Left lobe of liver (tissue), 2 donors: Measurements from ENCODE around the gene PACSIN1. TPM values are rescaled to one million over a fixed set of nuclear protein-coding genes. Genes with fewer than 3 reads are reported as not detected.
A peak's percentile ranks its signal among the peaks of the same experiment; 100 is the strongest.

ENCODE experiments used
- ATAC-seq: fragments of 200-7000 bp; cut with Tn5 transposase; one replicate; pipeline ENCODE4 v1.9.1; 2020; ENCODE audit warnings: mild to moderate bottlenecking, moderate library complexity
- DNase-seq: peaks from one replicate; pipeline ENCODE4 v3.0.0-alpha.2; 2020; ENCODE audit warnings: low spot score
- total RNA-seq: library from RNA; stranded (reverse); gene quantifications from one replicate; pipeline ENCODE4 v1.2.1, GENCODE V29; 2021
- donor health status: DM: no; HTN: no; CAD: no; lungs with moderate emphysema.
- donor health status: DM: no; HTN: yes; CAD: no.

Gene PACSIN1, protein sequence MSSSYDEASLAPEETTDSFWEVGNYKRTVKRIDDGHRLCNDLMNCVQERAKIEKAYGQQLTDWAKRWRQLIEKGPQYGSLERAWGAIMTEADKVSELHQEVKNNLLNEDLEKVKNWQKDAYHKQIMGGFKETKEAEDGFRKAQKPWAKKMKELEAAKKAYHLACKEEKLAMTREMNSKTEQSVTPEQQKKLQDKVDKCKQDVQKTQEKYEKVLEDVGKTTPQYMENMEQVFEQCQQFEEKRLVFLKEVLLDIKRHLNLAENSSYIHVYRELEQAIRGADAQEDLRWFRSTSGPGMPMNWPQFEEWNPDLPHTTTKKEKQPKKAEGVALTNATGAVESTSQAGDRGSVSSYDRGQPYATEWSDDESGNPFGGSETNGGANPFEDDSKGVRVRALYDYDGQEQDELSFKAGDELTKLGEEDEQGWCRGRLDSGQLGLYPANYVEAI
- not detected for total RNA-seq

DNA sequence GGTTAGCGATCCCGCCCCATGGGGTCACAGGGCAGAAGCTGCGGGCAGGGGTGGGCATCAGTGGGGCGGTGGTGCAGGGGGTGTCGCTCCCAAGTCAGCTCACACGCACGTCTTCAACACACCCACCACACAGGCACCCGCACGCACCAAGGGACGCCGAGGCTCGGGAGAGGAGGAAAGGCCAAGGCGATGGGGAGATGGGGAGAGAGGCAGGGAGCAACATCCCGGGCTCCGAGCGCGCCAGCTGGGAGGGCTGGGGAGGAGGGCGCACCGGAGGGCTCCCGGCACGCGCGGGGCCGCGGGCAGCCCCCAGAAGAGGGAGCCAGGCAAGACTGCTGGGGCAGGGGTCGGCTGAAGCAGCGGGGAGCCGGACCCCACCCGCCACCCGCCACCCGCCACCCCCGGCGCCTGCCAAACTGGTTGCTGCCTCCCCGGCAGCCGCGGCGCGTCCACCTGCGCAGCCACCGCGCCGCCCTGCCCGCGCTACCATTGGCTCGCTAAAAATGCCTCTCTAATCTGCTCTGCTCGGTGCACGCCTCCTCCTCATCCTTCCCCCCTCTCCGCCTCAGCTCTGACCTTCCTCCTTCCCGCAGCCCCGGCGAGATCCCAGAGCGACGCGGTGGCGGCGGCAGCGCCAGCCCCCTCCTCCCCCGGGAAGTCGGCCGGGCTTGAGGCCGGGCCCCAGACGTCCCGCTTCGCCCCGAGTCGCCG, at the start of gene PACSIN1:
Gene PACSIN1 (plus strand): TSS at position 546 of the 711 bp plus-strand sequence. CDS start 60,230 bp downstream, outside the sequence.
- no peak for DNase-seq
- ATAC-seq = no peak

DNA sequence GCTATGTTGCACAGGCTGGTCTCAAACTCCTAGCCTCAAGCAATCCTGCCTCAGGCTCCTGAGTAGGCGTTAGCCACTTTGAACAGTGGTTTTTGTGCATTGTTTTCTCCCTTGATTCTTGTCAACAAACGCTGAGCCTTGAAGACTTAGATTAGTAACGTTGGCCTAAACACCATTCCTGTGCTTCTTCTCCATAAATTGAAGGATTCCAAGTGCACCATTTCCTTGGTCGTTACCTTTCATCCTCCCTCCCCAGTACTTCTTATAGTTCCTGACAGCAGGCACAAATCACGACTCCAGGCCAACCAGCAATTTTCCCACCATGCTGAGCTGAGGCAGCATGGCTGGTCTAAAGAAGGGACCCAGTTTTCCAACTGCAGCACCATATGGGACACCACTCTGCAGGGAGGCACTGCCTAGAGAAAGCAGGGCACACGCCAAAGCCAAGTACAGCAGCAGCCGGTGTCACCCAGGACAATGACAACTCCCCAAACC, 49.0 kb upstream of the PACSIN1 start:
- DNase-seq (no peak), ATAC-seq (no peak)

DNA sequence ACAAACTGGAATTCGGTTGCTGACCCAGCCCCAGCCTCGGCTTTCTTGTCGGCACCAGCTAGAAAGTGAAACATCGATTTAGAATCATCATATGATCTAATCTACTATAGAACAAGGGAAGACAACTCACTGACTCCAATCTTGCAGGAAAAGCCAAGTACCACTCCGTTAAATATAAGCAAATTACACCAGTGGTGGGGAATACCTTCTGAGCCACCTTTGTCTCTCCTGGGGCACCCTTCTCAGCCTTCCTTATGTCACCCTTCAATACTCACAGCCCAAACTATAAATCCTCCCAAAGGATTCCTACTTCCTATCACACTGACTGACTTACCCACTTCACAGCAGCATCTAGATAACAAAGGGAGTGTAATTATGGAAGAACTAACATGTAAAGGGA, 47.5 kb upstream of the PACSIN1 start:
- ATAC-seq (no peak), DNase-seq (no peak)

DNA sequence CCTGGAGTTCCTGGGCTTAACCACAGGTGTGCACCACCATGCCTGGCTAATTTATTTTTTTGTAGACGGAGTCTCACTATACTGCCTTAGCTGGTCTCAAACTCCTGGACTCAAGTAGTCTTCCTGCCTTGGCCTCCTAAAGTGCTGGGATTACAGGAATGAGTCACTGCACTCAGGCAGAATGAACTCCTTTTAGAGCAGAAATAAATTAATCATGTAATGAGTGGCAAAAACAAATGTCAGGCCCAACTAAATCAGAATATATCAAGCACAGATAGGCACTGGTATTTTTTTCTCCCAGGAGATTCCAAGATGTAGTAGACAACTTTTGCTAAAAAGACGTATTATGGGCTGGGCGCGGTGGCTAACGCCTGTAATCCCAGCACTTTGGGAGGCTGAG, 42.6 kb upstream of the PACSIN1 start:
- ATAC-seq (no peak), DNase-seq (no peak)

GRCh38 chr6:34424200-34425131, 41.4 kb upstream of the PACSIN1 start:
- ATAC-seq = no peak

DNA sequence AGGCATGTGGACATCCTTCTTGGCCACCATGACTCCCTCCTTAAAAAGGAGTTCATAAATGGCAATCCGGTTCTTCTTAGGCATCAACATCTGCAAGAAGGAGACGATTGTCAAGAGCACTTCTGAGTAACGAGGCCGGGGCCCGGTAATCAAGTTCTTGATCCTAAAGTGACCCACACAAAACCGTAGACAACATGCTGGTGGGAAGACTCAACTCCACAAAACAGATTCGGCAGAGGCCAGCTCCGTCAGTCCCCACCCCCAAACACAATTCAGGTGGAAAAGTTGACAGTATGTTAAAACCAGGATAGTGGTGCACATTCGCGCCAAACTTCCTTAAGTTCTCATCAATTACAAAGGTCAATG, 40.8 kb upstream of the PACSIN1 start:
- no peak for DNase-seq

More at GRCh38 chr6:34424200-34425131, 41.4 kb upstream of the PACSIN1 start:
- DNase-seq = no peak

GRCh38 chr6:34425498-34426410, 40.1 kb upstream of the PACSIN1 start, which contains the start of gene RPS10:
Gene RPS10, minus strand, starts transcription at chr6:34426069. Its CDS starts 848 bp downstream, at chr6:34425221.
- ATAC-seq = peak; percentile 99
- DNase-seq = peak; percentile 95

More for the DNA sequence above, 40.8 kb upstream of the PACSIN1 start:
- ATAC-seq = no peak

DNA sequence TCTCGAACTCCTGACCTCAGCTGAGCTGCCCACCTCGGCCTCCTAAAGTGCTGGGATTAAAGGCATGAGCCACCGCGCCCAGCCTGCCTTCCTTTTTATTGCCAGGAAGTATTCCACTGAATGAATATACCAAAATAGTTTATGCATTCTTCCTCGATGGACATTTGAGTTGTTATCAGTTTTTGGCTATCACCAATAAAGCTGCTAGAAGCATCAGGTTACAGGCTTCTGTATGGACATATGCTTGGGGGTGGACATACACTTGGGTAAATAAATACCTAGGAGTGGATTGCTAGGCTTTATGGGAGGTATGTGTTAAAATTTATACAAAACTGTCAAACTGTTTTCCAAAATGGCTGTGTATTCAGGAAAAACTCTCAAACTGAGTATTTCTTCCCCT, 30.0 kb upstream of the PACSIN1 start:
- DNase-seq (no peak), ATAC-seq (no peak)

GRCh38 chr6:34436803-34437643, 28.9 kb upstream of the PACSIN1 start:
- DNase-seq = no peak
- no peak for ATAC-seq

DNA sequence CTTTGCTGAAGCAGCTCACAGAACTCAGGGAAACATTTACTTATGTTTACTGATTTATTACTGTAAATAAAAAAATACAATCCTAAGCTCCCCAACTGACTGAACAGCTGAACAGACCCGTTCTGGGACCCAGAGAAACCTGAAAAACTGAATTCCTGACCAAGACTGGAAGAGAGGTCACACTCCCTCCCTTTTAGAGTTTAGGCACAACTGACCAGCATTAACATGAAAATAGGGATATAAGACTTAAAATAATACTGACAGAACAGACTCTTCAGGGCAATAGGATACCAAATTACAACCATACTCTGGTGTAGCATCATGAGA, 28.3 kb upstream of the PACSIN1 start:
- DNase-seq = no peak
- ATAC-seq = no peak

DNA sequence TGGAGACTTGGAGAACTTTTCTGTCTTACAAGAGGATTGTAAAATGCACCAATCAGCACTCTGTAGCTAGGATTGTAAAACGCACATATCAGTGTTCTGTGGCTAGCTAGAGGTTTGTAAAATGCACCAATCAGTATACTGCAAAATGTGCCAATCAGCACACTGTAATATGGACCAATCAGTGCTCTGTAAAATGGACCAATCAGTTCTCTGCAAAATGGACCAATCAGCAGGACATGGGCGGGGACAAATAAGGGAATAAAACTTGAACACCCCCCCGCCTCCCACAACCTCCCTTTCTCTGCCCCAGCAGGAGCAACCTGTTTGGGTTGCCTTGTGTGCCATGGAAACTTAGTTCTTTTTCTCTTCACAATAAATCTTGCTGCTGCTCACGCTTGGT, 27.2 kb upstream of the PACSIN1 start:
- ATAC-seq = no peak
- DNase-seq = no peak

DNA sequence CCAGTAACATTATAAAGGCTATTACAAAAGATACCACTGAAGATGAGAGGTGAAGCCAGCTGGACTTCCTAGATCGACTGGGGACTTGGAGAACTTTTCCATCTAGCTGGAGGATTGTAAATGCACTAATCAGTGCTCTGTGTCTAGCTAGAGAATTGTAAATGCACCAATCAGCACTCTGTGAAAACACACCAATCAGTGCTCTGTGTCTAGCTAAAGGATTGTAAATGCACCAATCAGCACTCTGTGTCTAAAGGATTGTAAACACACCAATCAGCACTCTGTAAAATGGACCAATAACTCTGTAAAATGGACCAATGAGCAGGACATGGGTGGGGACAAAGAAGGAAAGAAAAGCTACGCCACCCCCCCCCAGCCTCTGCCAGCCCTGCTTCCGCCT, 26.4 kb upstream of the PACSIN1 start:
- ATAC-seq = no peak
- DNase-seq = no peak

DNA sequence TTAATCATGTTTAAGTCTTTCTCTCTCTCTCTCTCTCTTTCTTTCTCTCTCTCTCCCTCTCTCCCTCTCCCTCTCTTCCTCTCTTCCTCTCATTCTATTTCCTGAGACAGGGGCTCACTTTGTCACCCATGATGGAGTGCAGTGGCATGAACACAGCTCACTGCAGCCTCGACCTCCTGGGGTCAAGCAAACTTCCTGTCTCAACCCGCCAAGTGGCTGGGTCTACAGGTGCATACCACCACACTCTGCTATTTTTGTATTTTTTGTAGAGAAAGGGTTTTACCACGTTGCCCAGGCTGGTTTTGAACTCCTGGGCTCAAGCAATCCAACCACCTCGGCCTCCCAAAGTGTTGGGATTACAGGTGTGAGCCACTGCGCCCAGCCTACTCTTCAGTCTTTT, 24.4 kb upstream of the PACSIN1 start:
- no peak for DNase-seq
- no peak for ATAC-seq

DNA sequence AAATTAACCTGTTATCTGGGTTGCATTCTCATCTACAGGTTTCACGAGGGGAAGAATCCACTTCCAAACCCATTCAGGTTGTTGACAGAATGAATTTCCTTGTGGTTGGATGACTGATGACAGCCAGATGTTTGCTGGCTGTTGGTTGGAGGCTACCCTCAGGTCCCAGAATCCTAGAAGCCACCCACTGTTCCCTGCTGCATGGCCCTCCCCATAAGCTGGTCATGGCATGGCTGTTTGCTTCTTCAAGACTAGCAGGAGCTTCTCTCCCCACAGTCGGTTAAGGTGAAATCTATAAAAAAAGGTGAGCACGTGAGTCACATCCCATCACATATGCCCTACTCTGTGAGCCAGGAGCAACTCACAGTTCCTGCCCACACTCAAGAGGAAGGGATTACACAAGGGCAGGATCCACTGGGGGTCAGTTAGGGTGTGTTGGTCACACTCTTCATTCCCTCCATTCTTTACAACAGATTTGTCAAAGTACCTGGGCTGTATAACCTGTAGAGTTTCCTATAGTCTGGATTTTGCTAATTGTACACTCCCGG, 20.5 kb upstream of the PACSIN1 start:
- ATAC-seq = no peak
- no peak for DNase-seq

GRCh38 chr6:34447386-34447785, 18.5 kb upstream of the PACSIN1 start:
- ATAC-seq (no peak), DNase-seq (no peak)

GRCh38 chr6:34447910-34448309, 18.0 kb upstream of the PACSIN1 start:
- ATAC-seq = peak; percentile 31
- no peak for DNase-seq

GRCh38 chr6:34451192-34451591, 14.7 kb upstream of the PACSIN1 start:
- no peak for DNase-seq

DNA sequence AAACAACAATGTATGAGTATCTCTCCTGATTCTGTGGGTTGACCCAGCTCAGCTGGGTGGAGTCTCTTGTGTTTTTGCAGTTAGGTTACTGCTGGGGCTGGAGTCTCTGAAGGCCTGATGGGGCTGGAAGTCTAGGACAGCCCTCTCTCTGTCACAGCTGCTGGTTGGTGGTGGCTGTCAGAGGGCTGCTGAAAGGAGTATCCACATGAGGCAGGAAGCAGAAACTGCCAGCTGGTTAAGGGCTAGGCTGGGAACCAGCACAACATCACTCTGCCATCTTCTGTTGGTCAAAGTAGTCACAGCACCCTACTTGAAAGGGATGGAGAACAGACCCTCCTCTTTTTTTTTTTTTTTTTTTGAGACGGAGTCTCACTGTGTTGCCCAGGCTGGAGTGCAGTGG, 10.0 kb upstream of the PACSIN1 start:
- DNase-seq = no peak
- no peak for ATAC-seq

More at GRCh38 chr6:34451192-34451591, 14.7 kb upstream of the PACSIN1 start:
- no peak for ATAC-seq

DNA sequence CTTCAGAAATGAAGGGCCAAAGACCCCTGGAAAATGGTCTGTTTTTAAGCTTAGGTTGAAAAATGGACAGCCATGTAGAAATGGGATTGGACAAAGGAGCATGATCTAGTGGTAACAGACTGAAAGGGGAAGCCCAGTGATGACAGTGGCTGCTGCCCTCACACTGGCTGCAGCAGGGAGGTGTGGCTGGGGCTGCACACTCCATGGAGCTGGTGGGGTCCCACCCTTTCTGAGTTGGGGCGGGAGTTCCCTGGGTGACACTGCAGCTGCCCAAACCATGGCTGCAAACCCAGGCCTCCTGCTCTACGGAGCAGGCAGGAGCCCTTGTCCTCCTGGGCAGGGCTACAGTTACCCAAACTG, 8.5 kb upstream of the PACSIN1 start:
- ATAC-seq = no peak
- no peak for DNase-seq
